SK-N-SH (cell line): ENCODE measurements around the gene SNRNP27. TPM values are rescaled to one million over a fixed set of nuclear protein-coding genes. Genes with fewer than 3 reads are reported as not detected.

Experiments
- CTCF ChIA-PET: fragments of 300-600, 350-600 bp; formaldehyde crosslinking; extraction: SDS; loops from one replicate; lab custom pipeline; 2021; lab: Yijun Ruan, JAX
- POLR2A ChIA-PET: fragments of 350-600 bp; sonication (Branson Sonifier 250); formaldehyde crosslinking; extraction: SDS; loops from one replicate; lab custom pipeline; 2020; ENCODE audit warnings: antibody characterized with exemption, inconsistent platforms; lab: Yijun Ruan, JAX
- DNase-seq: peaks from one replicate; pipeline ENCODE4 v3.0.0; 2012
- H2AFZ ChIP-seq: fragments of 200-600 bp; sonication (generic); 2 replicates; pipeline ENCODE4 v1.8.1; 2016; ENCODE audit warnings: antibody characterized with exemption, mild to moderate bottlenecking, low read depth
- H3F3A ChIP-seq: fragments of 200-600 bp; sonication (generic); replicated peaks from 2 replicates; pipeline ENCODE3; 2016; ENCODE audit warnings: antibody characterized with exemption, mild to moderate bottlenecking; ENCODE audit not compliant: insufficient read depth
- H3K27ac ChIP-seq, 2 experiments: fragments of 200-500 bp in 1 of 2; fragments of 200-600 bp in 1 of 2; sonication (Bioruptor generic) in 1 of 2; sonication (generic), shearing (Covaris generic) in 1 of 2; 2 replicates each; pipeline versions ENCODE4 v1.5.1 to v1.6.1; 2014 to 2016; ENCODE audit warnings: low read depth in 2 of 2, inconsistent platforms in 1 of 2, low read length in 1 of 2, mild to moderate bottlenecking in 1 of 2, mixed read lengths in 1 of 2
- H3K27me3 ChIP-seq: fragments of 200-600 bp; sonication (generic), shearing (Covaris generic); 2 replicates; pipeline ENCODE4 v1.6.1; 2016; ENCODE audit warnings: mixed run types; ENCODE audit not compliant: insufficient read depth
- H3K36me3 ChIP-seq, 2 experiments: fragments of 200-500 bp in 1 of 2; fragments of 200-600 bp in 1 of 2; sonication (Bioruptor generic) in 1 of 2; sonication (generic) in 1 of 2; replicated peaks in 1 of 2; 2 replicates each; pipeline versions ENCODE3 to v1.5.1; 2014 to 2016; ENCODE audit warnings: low read length in 1 of 2, mild to moderate bottlenecking in 1 of 2; ENCODE audit not compliant: insufficient read depth in 2 of 2, control insufficient read depth in 1 of 2
- H3K4me1 ChIP-seq, 2 experiments: fragments of 200-500 bp in 1 of 2; fragments of 200-600 bp in 1 of 2; sonication (Bioruptor generic) in 1 of 2; sonication (generic), shearing (Covaris generic) in 1 of 2; 2 replicates each; pipeline versions ENCODE4 v1.5.1 to v1.6.1; 2014 to 2016; ENCODE audit warnings: low read depth in 1 of 2, low read length in 1 of 2, mixed run types in 1 of 2; ENCODE audit not compliant: insufficient read depth in 2 of 2, control insufficient read depth in 1 of 2
- H3K4me2 ChIP-seq: fragments of 200-600 bp; sonication (generic), shearing (Covaris generic); 2 replicates; pipeline ENCODE4 v1.6.1; 2017; ENCODE audit warnings: mixed run types
- H3K4me3 ChIP-seq, 2 experiments: fragments of 200-500 bp in 1 of 2; fragments of 200-600 bp in 1 of 2; sonication (Bioruptor generic) in 1 of 2; sonication (generic), shearing (Covaris generic) in 1 of 2; 2 replicates each; pipeline versions ENCODE4 v1.5.1 to v1.8.1; 2014 to 2016; ENCODE audit warnings: low read depth in 2 of 2, inconsistent platforms in 1 of 2, low read length in 1 of 2, mild to moderate bottlenecking in 1 of 2, mixed read lengths in 1 of 2, moderate library complexity in 1 of 2
- H3K79me2 ChIP-seq: fragments of 200-600 bp; sonication (generic); 2 replicates; pipeline ENCODE4 v1.8.1; 2017; ENCODE audit warnings: mild to moderate bottlenecking; ENCODE audit not compliant: insufficient read depth
- H3K9ac ChIP-seq: fragments of 200-600 bp; sonication (generic); 2 replicates; pipeline ENCODE4 v1.6.1; 2017; ENCODE audit warnings: mixed run types
- H3K9me2 ChIP-seq: fragments of 200-600 bp; sonication (generic); 2 replicates; pipeline ENCODE4 v1.6.1; 2017; ENCODE audit warnings: mixed run types
- H3K9me3 ChIP-seq: fragments of 200-600 bp; sonication (generic); 2 replicates; pipeline ENCODE4 v1.6.1; 2017; ENCODE audit warnings: mixed run types, mild to moderate bottlenecking, moderate library complexity
- H4K20me1 ChIP-seq: fragments of 200-600 bp; sonication (generic); 2 replicates; pipeline ENCODE4 v1.6.1; 2017; ENCODE audit warnings: mild to moderate bottlenecking, mixed run types; ENCODE audit not compliant: insufficient read depth
- CHD2 ChIP-seq: fragments of 150-350 bp; IDR thresholded peaks from 2 replicates; pipeline ENCODE4 v1.6.1; 2018; ENCODE audit warnings: low read length; ENCODE audit not compliant: partially characterized antibody
- ELF1 ChIP-seq: IDR thresholded peaks from 2 replicates; pipeline ENCODE4 v1.4.0; 2012
- EP300 ChIP-seq, 2 experiments: IDR thresholded peaks; 2 replicates each; pipeline versions ENCODE4 v1.4.0 to v1.6.1; 2012; ENCODE audit warnings: borderline replicate concordance in 1 of 2, low read depth in 1 of 2, low read length in 1 of 2
- EZH2phosphoT487 ChIP-seq: fragments of 200-600 bp; sonication (generic); IDR thresholded peaks from 2 replicates; pipeline ENCODE4 v1.6.1; 2017; ENCODE audit warnings: low read depth, mixed run types, mild to moderate bottlenecking, antibody characterized with exemption, moderate library complexity, borderline replicate concordance
- FOXJ3 ChIP-seq: sonication (generic); formaldehyde crosslinking; IDR thresholded peaks from 2 replicates; pipeline ENCODE4 v1.5.1; 2020; ENCODE audit warnings: mild to moderate bottlenecking, missing genetic modification reagents
- FOXM1 ChIP-seq: IDR thresholded peaks from 2 replicates; pipeline ENCODE4 v1.4.0; 2012; ENCODE audit warnings: low read depth, mild to moderate bottlenecking
- GABPA ChIP-seq: IDR thresholded peaks from 2 replicates; pipeline ENCODE4 v1.4.0; 2012; ENCODE audit warnings: low read depth, mild to moderate bottlenecking
- GATA2 ChIP-seq: sonication (generic); formaldehyde crosslinking; IDR thresholded peaks from 2 replicates; pipeline ENCODE4 v1.5.0; 2020; ENCODE audit warnings: mild to moderate bottlenecking, missing genetic modification reagents
- JUND ChIP-seq: IDR thresholded peaks from 2 replicates; pipeline ENCODE4 v1.4.0; 2012
- MAX ChIP-seq: IDR thresholded peaks from 2 replicates; pipeline ENCODE4 v1.4.0; 2012; ENCODE audit warnings: low read depth
- MEF2A ChIP-seq: IDR thresholded peaks from 2 replicates; pipeline ENCODE4 v1.4.0; 2012; ENCODE audit warnings: low read depth, borderline replicate concordance
- MXI1 ChIP-seq: IDR thresholded peaks from 2 replicates; pipeline ENCODE4 v1.6.1; 2012; ENCODE audit warnings: mild to moderate bottlenecking, low read depth, low read length, improper control_type of control experiment
- NFIC ChIP-seq: IDR thresholded peaks from 2 replicates; pipeline ENCODE4 v1.4.0; 2012; ENCODE audit warnings: borderline replicate concordance
- NRF1 ChIP-seq: IDR thresholded peaks from 2 replicates; pipeline ENCODE4 v1.6.1; 2012; ENCODE audit warnings: low read depth, mild to moderate bottlenecking, low read length
- RAD21 ChIP-seq: IDR thresholded peaks from 2 replicates; pipeline ENCODE4 v1.6.1; 2012; ENCODE audit warnings: mild to moderate bottlenecking, low read length
- RFX5 ChIP-seq: IDR thresholded peaks from 2 replicates; pipeline ENCODE4 v1.6.1; 2012; ENCODE audit warnings: mild to moderate bottlenecking, improper control_type of control experiment, low read length
- RXRA ChIP-seq: IDR thresholded peaks from 2 replicates; pipeline ENCODE4 v1.4.0; 2012; ENCODE audit warnings: low read depth, mild to moderate bottlenecking, borderline replicate concordance
- SIN3A ChIP-seq: IDR thresholded peaks from 2 replicates; pipeline ENCODE4 v1.6.1; 2012; ENCODE audit warnings: low read depth, mild to moderate bottlenecking, low read length, moderate library complexity, borderline replicate concordance
- SMC3 ChIP-seq: IDR thresholded peaks from 2 replicates; pipeline ENCODE4 v1.6.1; 2012; ENCODE audit warnings: low read depth, low read length, improper control_type of control experiment
- TAF1 ChIP-seq: IDR thresholded peaks from 2 replicates; pipeline ENCODE4 v1.6.1; 2012; ENCODE audit warnings: low read depth, mild to moderate bottlenecking, low read length, moderate library complexity, borderline replicate concordance
- TEAD4 ChIP-seq: IDR thresholded peaks from 2 replicates; pipeline ENCODE4 v1.4.0; 2012; ENCODE audit warnings: mild to moderate bottlenecking, borderline replicate concordance; ENCODE audit not compliant: insufficient read depth
- ZBTB33 ChIP-seq: IDR thresholded peaks from 2 replicates; pipeline ENCODE4 v1.4.0; 2012; ENCODE audit warnings: low read depth, borderline replicate concordance
- WGBS: methylation state at CpG from one replicate; pipeline ENCODE4 v1.1.6; 2017; ENCODE audit warnings: low lambda C conversion rate; 5-methylcytosine and 5-hydroxymethylcytosine counted together
- polyA plus RNA-seq, 3 experiments: library from polyadenylated mRNA; depleted of rRNA; stranded (reverse); fragments of >200 nt; gene quantifications; 2 replicates each; pipeline ENCODE4 v1.2.3, GENCODE V29; 2012
- TF ChIP-seq, protein P1 (sequence below): fragments of 150-350 bp; IDR thresholded peaks from 2 replicates; pipeline ENCODE4 v1.6.1; 2017; ENCODE audit warnings: antibody characterized with exemption, low read length, low read depth, borderline replicate concordance
- TF ChIP-seq, protein P2 (sequence below): IDR thresholded peaks from 2 replicates; pipeline ENCODE4 v1.4.0; 2012; ENCODE audit warnings: low read depth, borderline replicate concordance

Gene SNRNP27
- polyA plus RNA-seq, 1 of the 3 experiments (the other 2 are of a cell fraction): 68.4 TPM

- no peak overlapping the region for H3K27ac ChIP-seq
- no peaks in the 10 kb centered on the region for H3K9me2 ChIP-seq
- H3K9ac ChIP-seq: no peak overlapping the region
- peaks cover 0 to 8% of the 10 kb centered on the region in 2 experiments; a peak in 1 of 4 replicates for H3K4me1 ChIP-seq
- no peak for TF ChIP-seq GABPA
- TF ChIP-seq FOXJ3 (CRISPR knock-in tag): no peak
- no peak for TF ChIP-seq RAD21
- TF ChIP-seq CHD2: no peak
- no peak for TF ChIP-seq NFIC
- no peak for TF ChIP-seq RFX5
- TF ChIP-seq TEAD4: no peak
- no peak for TF ChIP-seq ELF1
- TF ChIP-seq GATA2 (CRISPR knock-in tag): no peak
- no peak for TF ChIP-seq FOXM1
- TF ChIP-seq SIN3A: no peak
- TF ChIP-seq TAF1: no peak
- TF ChIP-seq NRF1: no peak
- no peak for TF ChIP-seq MAX
- TF ChIP-seq MEF2A: no peak
- TF ChIP-seq RXRA: no peak
- TF ChIP-seq JUND: no peak
- TF ChIP-seq, protein P1, sequence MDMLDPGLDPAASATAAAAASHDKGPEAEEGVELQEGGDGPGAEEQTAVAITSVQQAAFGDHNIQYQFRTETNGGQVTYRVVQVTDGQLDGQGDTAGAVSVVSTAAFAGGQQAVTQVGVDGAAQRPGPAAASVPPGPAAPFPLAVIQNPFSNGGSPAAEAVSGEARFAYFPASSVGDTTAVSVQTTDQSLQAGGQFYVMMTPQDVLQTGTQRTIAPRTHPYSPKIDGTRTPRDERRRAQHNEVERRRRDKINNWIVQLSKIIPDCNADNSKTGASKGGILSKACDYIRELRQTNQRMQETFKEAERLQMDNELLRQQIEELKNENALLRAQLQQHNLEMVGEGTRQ: no peak
- TF ChIP-seq MXI1: no peak
- no peak for TF ChIP-seq SMC3
- no peaks in the 10 kb centered on the region for H3K27me3 ChIP-seq
- no peak for DNase-seq
- H3K9me3 ChIP-seq: no peaks in the 10 kb centered on the region
- H3F3A ChIP-seq: no peaks in the 10 kb centered on the region
- no peaks in the 10 kb centered on the region for H4K20me1 ChIP-seq
- H3K36me3 ChIP-seq: peaks cover 11 to 14% of the 10 kb centered on the region in 2 experiments
- no peak overlapping the region for H3K4me2 ChIP-seq
- WGBS: 95% methylated on average over 7 of the region's 8 CpGs
- ChIA-PET CTCF (interaction anchor here (0.7 to 1.0 kb wide), 2 partner anchors 140 to 221 kb away, joined by 3 read pairs; no protein-coding TSS in a partner anchor), POLR2A (no interaction called here)
- H3K79me2 ChIP-seq: no peaks in the 10 kb centered on the region
- no peak overlapping the region for H2AFZ ChIP-seq
- no peak overlapping the region for H3K4me3 ChIP-seq
These were observed 51.7 kb downstream of the SNRNP27 start for GRCh38 chr2:69945441-69945840.

GRCh38 chr2:69945941-69946340, 52.2 kb downstream of the SNRNP27 start:
- 92% methylated on average over 7 of the region's 8 CpGs for WGBS
- Histone ChIP-seq H3K4me2 (peak overlapping the region; percentile 35), H2AFZ (no peak overlapping the region), H3K9ac (no peak overlapping the region), H3K36me3 (peaks cover 10 to 14% of the 10 kb centered on the region in 2 experiments), H3K4me1 (peaks cover 0 to 8% of the 10 kb centered on the region in 2 experiments; a peak in 1 of 4 replicates), H3K4me3 (no peak overlapping the region), H3K79me2 (no peaks in the 10 kb centered on the region), H3K9me2 (no peaks in the 10 kb centered on the region), H3K27ac (no peak overlapping the region; a peak in 1 of 4 replicates), H4K20me1 (no peaks in the 10 kb centered on the region), H3K27me3 (no peaks in the 10 kb centered on the region), H3F3A (no peaks in the 10 kb centered on the region), H3K9me3 (no peaks in the 10 kb centered on the region)
- CTCF ChIA-PET: interaction anchor here (0.7 to 1.0 kb wide), 2 partner anchors 139 to 221 kb away, joined by 3 read pairs; no protein-coding TSS in a partner anchor
- POLR2A ChIA-PET: no interaction called here
- TF ChIP-seq GABPA: no peak
- no peak for TF ChIP-seq RAD21
- no peak for TF ChIP-seq JUND
- TF ChIP-seq, protein P2, sequence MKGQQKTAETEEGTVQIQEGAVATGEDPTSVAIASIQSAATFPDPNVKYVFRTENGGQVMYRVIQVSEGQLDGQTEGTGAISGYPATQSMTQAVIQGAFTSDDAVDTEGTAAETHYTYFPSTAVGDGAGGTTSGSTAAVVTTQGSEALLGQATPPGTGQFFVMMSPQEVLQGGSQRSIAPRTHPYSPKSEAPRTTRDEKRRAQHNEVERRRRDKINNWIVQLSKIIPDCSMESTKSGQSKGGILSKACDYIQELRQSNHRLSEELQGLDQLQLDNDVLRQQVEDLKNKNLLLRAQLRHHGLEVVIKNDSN: no peak
- TF ChIP-seq NFIC: no peak
- no peak for TF ChIP-seq ZBTB33
- no peak for TF ChIP-seq EP300 (IDR thresholded peaks at IDR 0.05; ENCODE audit: borderline replicate concordance in 1 of 2, low read depth in 1 of 2, low read length in 1 of 2)
- TF ChIP-seq FOXM1: no peak
- TF ChIP-seq EZH2phosphoT487: no peak
- no peak for TF ChIP-seq NRF1
- no peak for DNase-seq
